Keratinocyte (primary cell): ENCODE data around the gene CINP. TPM values are rescaled to one million over a fixed set of nuclear protein-coding genes. Genes with fewer than 3 reads are reported as not detected.

Experiments used
- DNase-seq: peaks from one replicate; pipeline ENCODE4 v3.0.0-alpha.2; 2011; ENCODE audit warnings: low read depth, missing footprints, low spot score
- FAIRE-seq: peaks from 2 replicates; lab custom pipeline; 2011; peaks lifted over from hg19 to GRCh38; lab: Jason Lieb, UNC
- H2AFZ ChIP-seq: 2 replicates; pipeline ENCODE4 v1.6.0; 2012; ENCODE audit warnings: low read length, control low read depth, inconsistent platforms; ENCODE audit not compliant: control insufficient read depth
- H3K27ac ChIP-seq: 2 replicates; pipeline ENCODE4 v1.5.1; 2011; ENCODE audit warnings: low read length; ENCODE audit not compliant: control insufficient read depth, insufficient read depth
- H3K27me3 ChIP-seq: 3 replicates; pipeline ENCODE4 v1.6.0; 2011; ENCODE audit warnings: low read length; ENCODE audit not compliant: control insufficient read depth, insufficient read depth; ENCODE audit errors: extremely low read depth
- H3K36me3 ChIP-seq, 2 experiments: 2 replicates in 1 of 2; 3 replicates in 1 of 2; pipeline ENCODE4 v1.5.1; 2011; ENCODE audit warnings: low read length in 2 of 2, mild to moderate bottlenecking in 1 of 2; ENCODE audit not compliant: control insufficient read depth in 2 of 2, insufficient read depth in 2 of 2; ENCODE audit errors: extremely low read depth in 1 of 2
- H3K4me1 ChIP-seq: 3 replicates; pipeline ENCODE4 v1.5.1; 2011; ENCODE audit warnings: low read length; ENCODE audit not compliant: control insufficient read depth, insufficient read depth; ENCODE audit errors: extremely low read depth
- H3K4me2 ChIP-seq: 3 replicates; pipeline ENCODE4 v1.6.0; 2011; ENCODE audit warnings: low read depth, low read length; ENCODE audit not compliant: control insufficient read depth, insufficient read depth; ENCODE audit errors: extremely low read depth
- H3K4me3 ChIP-seq, 3 experiments: fragments of 200-600 bp in 1 of 3; sonication (generic) in 1 of 3; 2 replicates in 2 of 3; 3 replicates in 1 of 3; pipeline ENCODE4 v1.5.1; 2011 to 2016; ENCODE audit warnings: low read length in 3 of 3, mild to moderate bottlenecking in 3 of 3, control low read depth in 2 of 3, inconsistent platforms in 1 of 3, low read depth in 1 of 3, mixed read lengths in 1 of 3, mixed run types in 1 of 3, moderate library complexity in 1 of 3; ENCODE audit not compliant: control insufficient read depth in 2 of 3, insufficient read depth in 2 of 3; ENCODE audit errors: extremely low read depth in 1 of 3
- H3K79me2 ChIP-seq: 2 replicates; pipeline ENCODE4 v1.6.0; 2012; ENCODE audit warnings: low read length; ENCODE audit not compliant: control insufficient read depth, insufficient read depth
- H3K9ac ChIP-seq: 3 replicates; pipeline ENCODE4 v1.6.0; 2011; ENCODE audit warnings: low read length; ENCODE audit not compliant: control insufficient read depth, insufficient read depth; ENCODE audit errors: extremely low read depth
- H3K9me1 ChIP-seq: 3 replicates; pipeline ENCODE4 v1.6.0; 2011; ENCODE audit warnings: low read length; ENCODE audit not compliant: control insufficient read depth, insufficient read depth; ENCODE audit errors: extremely low read depth
- H3K9me3 ChIP-seq: 2 replicates; pipeline ENCODE4 v1.5.1; 2012; ENCODE audit warnings: low read depth, low read length; ENCODE audit not compliant: control insufficient read depth
- H4K20me1 ChIP-seq: 3 replicates; pipeline ENCODE4 v1.6.0; 2011; ENCODE audit warnings: low read length; ENCODE audit not compliant: control insufficient read depth, insufficient read depth; ENCODE audit errors: extremely low read depth
- CTCF ChIP-seq, 3 experiments: IDR thresholded peaks in 1 of 3; conservative IDR thresholded peaks in 1 of 3; optimal IDR thresholded peaks in 1 of 3; 2 replicates in 2 of 3; 3 replicates in 1 of 3; pipeline versions ENCODE3 to v1.5.1; 2011; ENCODE audit warnings: low read length in 3 of 3, mild to moderate bottlenecking in 3 of 3, moderate library complexity in 2 of 3, control low read depth in 1 of 3, inconsistent platforms in 1 of 3; ENCODE audit not compliant: insufficient read depth in 2 of 3; ENCODE audit errors: extremely low read depth in 1 of 3
- EZH2 ChIP-seq: IDR thresholded peaks from one replicate; pipeline ENCODE4 v1.6.1; 2012; ENCODE audit warnings: inconsistent platforms, mild to moderate bottlenecking, low read length, moderate library complexity
- dilution Hi-C: fragments of 300-500 bp; cut with MboI; formaldehyde crosslinking; loops from one replicate; pipeline ENCODE4 v1.7.0; 2020; ENCODE audit warnings: low sequenced_read_pairs; ENCODE audit not compliant: extremely low pct_ligation_motif_present
- polyA plus RNA-seq, 5 experiments: library from polyadenylated mRNA; depleted of rRNA in 3 of 5; stranded (reverse) in 3 of 5; stranded (forward) in 1 of 5; unstranded in 1 of 5; fragments of >200 nt; gene quantifications; 1 replicate in 1 of 5; 2 replicates in 3 of 5; 3 replicates in 1 of 5; pipeline versions ENCODE4 v1.2.1 to v1.2.3, GENCODE V29; 2011 to 2012; ENCODE audit warnings: missing spikeins in 2 of 5, low read depth in 1 of 5, low replicate concordance in 1 of 5

Gene CINP
- polyA plus RNA-seq, 1 donor (not counting 4 experiments of a cell fraction or from before 2014, with no cell fraction given), result 49.3 TPM

- dilution Hi-C loops, result no loop called here
- no peak for FAIRE-seq
These were observed 33.8 kb upstream of the CINP start for GRCh38 chr14:102396521-102396920.

GRCh38 chr14:102394717-102395375, 32.2 kb upstream of the CINP start:
- H3K79me2 ChIP-seq, result no peaks in the 10 kb centered on the region
- H3K4me1 ChIP-seq, result no peaks in the 10 kb centered on the region
- H3K27ac ChIP-seq, result no peak overlapping the region
- H3K36me3 ChIP-seq, result peaks cover 2 to 3% of the 10 kb centered on the region in 2 experiments
- H3K9ac ChIP-seq, result no peak overlapping the region
- FAIRE-seq (no peak), DNase-seq (no peak)
- H4K20me1 ChIP-seq, result no peaks in the 10 kb centered on the region
- H2AFZ ChIP-seq, result no peak overlapping the region
- TF ChIP-seq CTCF (optimal IDR thresholded peaks at IDR 0.05 in 1 of 3, IDR thresholded peaks at IDR 0.05 in 1 of 3, conservative IDR thresholded peaks at IDR 0.05 in 1 of 3; ENCODE audit: extremely low read depth in 1 of 3, insufficient read depth in 2 of 3, low read length in 3 of 3) (no peak), EZH2 (no peak)
- dilution Hi-C loops, result no loop called here
- no peak overlapping the region for H3K4me3 ChIP-seq
- H3K9me3 ChIP-seq, result no peaks in the 10 kb centered on the region
- no peaks in the 10 kb centered on the region for H3K9me1 ChIP-seq
- H3K27me3 ChIP-seq, result no peaks in the 10 kb centered on the region
- H3K4me2 ChIP-seq, result no peak overlapping the region

More at GRCh38 chr14:102396521-102396920, 33.8 kb upstream of the CINP start:
- Histone ChIP-seq H3K36me3 (peaks cover 2 to 3% of the 10 kb centered on the region in 2 experiments), H3K4me2 (no peak overlapping the region), H3K4me1 (no peaks in the 10 kb centered on the region), H3K27ac (no peak overlapping the region), H3K79me2 (no peaks in the 10 kb centered on the region), H2AFZ (no peak overlapping the region), H3K4me3 (no peak overlapping the region), H3K9ac (no peak overlapping the region), H4K20me1 (no peaks in the 10 kb centered on the region), H3K27me3 (no peaks in the 10 kb centered on the region), H3K9me1 (no peaks in the 10 kb centered on the region), H3K9me3 (no peaks in the 10 kb centered on the region)
- TF ChIP-seq EZH2 (no peak), CTCF (optimal IDR thresholded peaks at IDR 0.05 in 1 of 3, IDR thresholded peaks at IDR 0.05 in 1 of 3, conservative IDR thresholded peaks at IDR 0.05 in 1 of 3; ENCODE audit: extremely low read depth in 1 of 3, insufficient read depth in 2 of 3, low read length in 3 of 3) (no peak)
- DNase-seq, result no peak
